ENCODE data around the gene PTDSS2. TPM values are rescaled to one million over a fixed set of nuclear protein-coding genes. Genes with fewer than 3 reads are reported as not detected.

PTDSS2 gene
- total RNA-seq, 1 donor from 2014 or later = 33.9 TPM

DNA sequence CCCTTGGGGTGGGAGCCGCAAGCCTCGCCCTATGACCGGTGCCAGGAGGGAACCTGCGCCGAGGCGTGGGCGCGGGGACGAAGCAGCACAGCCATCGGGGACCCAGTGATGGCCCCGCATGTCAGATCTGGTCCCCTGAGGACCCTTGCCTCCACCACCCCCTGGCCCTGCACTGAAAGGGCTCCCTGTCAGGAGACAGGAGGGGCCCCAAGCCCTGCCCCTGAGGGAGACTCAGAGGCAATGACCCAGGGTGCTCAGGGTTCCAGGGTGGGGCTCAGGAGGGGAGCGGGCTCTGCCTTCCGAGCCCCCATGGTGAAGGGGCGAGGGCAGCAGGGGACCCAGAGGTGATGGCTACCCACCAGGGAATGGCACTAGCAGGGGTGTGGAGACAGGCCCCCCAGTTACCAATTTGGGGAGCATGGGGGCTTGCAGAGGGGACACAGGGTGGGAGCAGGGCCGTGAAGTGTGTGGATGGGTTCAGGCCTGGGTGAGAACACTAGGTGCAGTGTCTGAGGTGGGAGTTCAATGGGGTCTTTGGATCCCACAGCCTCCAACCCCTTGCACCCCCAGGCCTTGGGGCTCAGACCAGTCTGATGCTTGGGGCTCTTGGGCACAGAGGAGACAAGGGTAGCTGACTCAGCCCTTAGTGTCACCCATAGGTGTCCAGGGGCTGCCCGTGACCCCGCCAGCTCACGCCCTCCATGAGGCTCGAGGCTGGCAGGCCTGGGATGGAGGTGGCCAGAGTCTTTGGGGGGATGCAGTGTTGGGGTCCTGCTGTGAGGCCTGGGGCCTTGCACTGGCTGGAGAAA, 87.7 kb downstream of the PTDSS2 start:
- Mint-ChIP-seq H3K4me3 (peak overlapping the region; percentile 53), H3K27me3 (ENCODE audit: insufficient read depth) (no peaks in the 10 kb centered on the region), H3K36me3 (ENCODE audit: low read depth) (peaks cover 1% of the 10 kb centered on the region), H3K4me1 (ENCODE audit: low read depth) (peaks cover 9% of the 10 kb centered on the region), H3K27ac (peak overlapping the region; percentile 40), H3K9me3 (no peaks in the 10 kb centered on the region)
- DNase-seq (ENCODE audit: low spot score) = no peak
- intact Hi-C loops (cut with micrococcal nuclease) = loop anchor here (1.0 to 5.0 kb wide), 8 partner anchors 17 to 184 kb away; partner anchors contain the start of genes LMNTD2, PHRF1, PTDSS2 and RASSF7

DNA sequence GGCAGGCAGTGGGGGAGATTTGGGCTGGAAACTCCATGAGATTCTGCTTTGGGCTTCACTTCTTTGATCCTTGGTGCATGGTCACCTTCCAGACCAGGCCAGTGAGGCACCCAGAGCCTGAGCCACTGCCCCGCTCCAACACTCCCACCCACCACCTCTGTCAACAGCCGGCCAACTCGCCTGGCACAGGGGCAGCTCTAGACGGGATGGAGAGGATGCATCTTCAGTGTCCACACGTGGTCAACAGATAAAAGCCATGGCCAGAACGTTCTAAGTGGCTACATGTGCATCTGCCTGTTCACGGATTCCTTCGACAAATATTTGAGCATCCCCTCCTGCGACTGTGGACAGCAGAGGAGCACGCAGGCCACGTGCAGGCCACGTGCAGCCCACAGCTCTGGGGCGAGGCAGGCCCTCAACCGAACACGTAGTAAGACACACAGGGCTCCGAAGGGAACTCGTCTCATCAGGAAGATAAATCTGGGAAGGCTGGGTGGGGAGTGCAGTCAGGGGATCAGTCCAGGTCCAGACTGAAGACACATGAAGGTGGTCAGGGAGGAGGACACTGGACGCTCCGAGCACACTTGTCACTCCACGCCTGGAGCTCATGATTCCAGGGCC, 88.5 kb downstream of the PTDSS2 start:
- intact Hi-C loops (cut with micrococcal nuclease) = loop anchor here (5.0 kb wide), 1 partner anchor 184 kb away; no protein-coding TSS in a partner anchor
- no peak for DNase-seq (ENCODE audit: low spot score)
- no peaks in the 10 kb centered on the region for H3K27me3 Mint-ChIP-seq (ENCODE audit: insufficient read depth)
- peaks cover 9% of the 10 kb centered on the region for H3K4me1 Mint-ChIP-seq (ENCODE audit: low read depth)
- H3K27ac Mint-ChIP-seq = no peak overlapping the region
- no peak overlapping the region for H3K4me3 Mint-ChIP-seq
- no peaks in the 10 kb centered on the region for H3K9me3 Mint-ChIP-seq
- peaks cover 1% of the 10 kb centered on the region for H3K36me3 Mint-ChIP-seq (ENCODE audit: low read depth)

- H3K9me3 Mint-ChIP-seq = no peaks in the 10 kb centered on the region
- H3K4me3 Mint-ChIP-seq = no peak overlapping the region
- intact Hi-C loops (cut with micrococcal nuclease) = loop anchor here (5.0 kb wide), 1 partner anchor 182 kb away; no protein-coding TSS in a partner anchor
- no peak overlapping the region for H3K27ac Mint-ChIP-seq
- DNase-seq (ENCODE audit: low spot score) = no peak
- H3K27me3 Mint-ChIP-seq (ENCODE audit: insufficient read depth) = no peaks in the 10 kb centered on the region
- H3K4me1 Mint-ChIP-seq (ENCODE audit: low read depth) = peaks cover 4% of the 10 kb centered on the region
- peaks cover 1% of the 10 kb centered on the region for H3K36me3 Mint-ChIP-seq (ENCODE audit: low read depth)
Measured at GRCh38 chr11:539971-540481, 89.9 kb downstream of the PTDSS2 start.

Other genes starting within 250 kb of the PTDSS2 start
- 42.0 and 48.7 TPM in 2 replicates for gene BET1L, start 242.9 kb upstream of the PTDSS2 start, total RNA-seq
- gene RIC8A, start 242.6 kb upstream of the PTDSS2 start, total RNA-seq = 132 and 149 TPM in 2 replicates
- 11.6 and 14.8 TPM in 2 replicates for gene SIRT3, start 213.9 kb upstream of the PTDSS2 start, total RNA-seq
- 261 and 266 TPM in 2 replicates for gene PSMD13, start 213.3 kb upstream of the PTDSS2 start, total RNA-seq
- gene NLRP6, start 171.9 kb upstream of the PTDSS2 start, total RNA-seq = 4.9 and 5.2 TPM in 2 replicates
- 164 and 167 TPM in 2 replicates for gene PGGHG, start 161.2 kb upstream of the PTDSS2 start, total RNA-seq
- gene IFITM5, start 150.8 kb upstream of the PTDSS2 start, total RNA-seq = not detected in 2 replicates
- 494 and 521 TPM in 2 replicates for gene IFITM2, start 142.5 kb upstream of the PTDSS2 start, total RNA-seq
- gene IFITM1, start 136.2 kb upstream of the PTDSS2 start, total RNA-seq = 208 and 214 TPM in 2 replicates
- 3.6 and 4.6 TPM in 2 replicates for gene IFITM3, start 129.4 kb upstream of the PTDSS2 start, total RNA-seq
- gene B4GALNT4, start 80.8 kb upstream of the PTDSS2 start, total RNA-seq = 3.8 and 5.1 TPM in 2 replicates
- not detected in 2 replicates for gene PKP3, start 56.1 kb upstream of the PTDSS2 start, total RNA-seq
- 38.3 and 43.9 TPM in 2 replicates for gene SIGIRR, start 35.3 kb upstream of the PTDSS2 start, total RNA-seq
- gene ANO9, start 8.3 kb upstream of the PTDSS2 start, total RNA-seq = 33.1 and 33.8 TPM in 2 replicates
- gene RNH1, start 57.0 kb downstream of the PTDSS2 start, total RNA-seq = 123 and 126 TPM in 2 replicates
- gene HRAS, start 85.3 kb downstream of the PTDSS2 start, total RNA-seq = 76.6 and 88.7 TPM in 2 replicates
- gene LRRC56, start 87.2 kb downstream of the PTDSS2 start, total RNA-seq = 1.8 and 2.2 TPM in 2 replicates
- 0.47 and 0.64 TPM in 2 replicates for gene LMNTD2, start 110.5 kb downstream of the PTDSS2 start, total RNA-seq
- 15.9 and 19.8 TPM in 2 replicates for gene RASSF7, start 110.7 kb downstream of the PTDSS2 start, total RNA-seq
- 58.6 and 59.8 TPM in 2 replicates for gene PHRF1, start 126.2 kb downstream of the PTDSS2 start, total RNA-seq
- 56.6 and 63.1 TPM in 2 replicates for gene IRF7, start 165.7 kb downstream of the PTDSS2 start, total RNA-seq
- gene CDHR5, start 174.7 kb downstream of the PTDSS2 start, total RNA-seq = not detected in 2 replicates
- gene SCT, start 176.9 kb downstream of the PTDSS2 start, total RNA-seq = not detected in 2 replicates
- 0.34 and 0.47 TPM in 2 replicates for gene DRD4, start 187.0 kb downstream of the PTDSS2 start, total RNA-seq
- 72.2 and 72.7 TPM in 2 replicates for gene DEAF1, start 244.9 kb downstream of the PTDSS2 start, total RNA-seq
- 14.2 and 14.7 TPM in 2 replicates for gene TMEM80, start 245.5 kb downstream of the PTDSS2 start, total RNA-seq